ENCODE data around the gene CUL2. TPM values are rescaled to one million over a fixed set of nuclear protein-coding genes. Genes with fewer than 3 reads are reported as not detected.

CUL2 gene
- total and polyA plus RNA-seq, 10 of the 15 experiments (the other 5 are each of a cell fraction or from before 2014, with no cell fraction given): 11.9 to 56.5 (median 33.2) TPM

DNA sequence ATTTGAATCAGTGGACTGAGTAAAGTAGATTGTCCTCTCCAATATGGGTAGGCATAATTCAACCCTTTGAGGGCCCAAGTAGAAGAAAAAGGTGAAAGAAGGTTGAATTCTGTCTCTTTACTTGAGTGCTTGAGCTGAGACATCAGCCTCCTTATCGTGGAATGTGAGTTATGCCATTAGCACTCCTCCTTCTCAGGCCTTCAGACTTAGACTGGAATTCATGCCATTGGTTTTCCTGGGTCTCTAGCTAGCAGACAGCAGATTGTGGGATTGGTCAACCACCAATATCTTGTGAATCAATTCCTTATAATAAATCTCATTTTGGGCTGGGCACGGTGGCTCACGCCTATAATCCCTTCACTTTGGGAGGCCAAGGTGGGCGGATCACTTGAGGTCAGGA, 89.2 kb downstream of the CUL2 start (continued):
- TF ChIP-seq BACH1 (IDR thresholded peaks at IDR 0.05; ENCODE audit: borderline replicate concordance) (no peak), ASH2L (IDR thresholded peaks at IDR 0.05; ENCODE audit: borderline replicate concordance, low read depth) (no peak), BRCA1 (IDR thresholded peaks at IDR 0.05; ENCODE audit: low read depth, low read length) (no peak), EED (IDR thresholded peaks at IDR 0.05; ENCODE audit: low read depth) (no peak), RB1 (IDR thresholded peaks at IDR 0.05; ENCODE audit: borderline replicate concordance) (no peak), NFIC (IDR thresholded peaks at IDR 0.05; ENCODE audit: low read depth, low read length) (no peak), NR2C2 (IDR thresholded peaks at IDR 0.05; ENCODE audit: borderline replicate concordance, control insufficient read depth, insufficient read length, low read depth) (no peak), ETV6 (conservative IDR thresholded peaks at IDR 0.05 in 1 of 2, IDR thresholded peaks at IDR 0.05 in 1 of 2; ENCODE audit: borderline replicate concordance in 1 of 2, low read depth in 1 of 2) (no peak)
- TF ChIP-seq, protein P1, sequence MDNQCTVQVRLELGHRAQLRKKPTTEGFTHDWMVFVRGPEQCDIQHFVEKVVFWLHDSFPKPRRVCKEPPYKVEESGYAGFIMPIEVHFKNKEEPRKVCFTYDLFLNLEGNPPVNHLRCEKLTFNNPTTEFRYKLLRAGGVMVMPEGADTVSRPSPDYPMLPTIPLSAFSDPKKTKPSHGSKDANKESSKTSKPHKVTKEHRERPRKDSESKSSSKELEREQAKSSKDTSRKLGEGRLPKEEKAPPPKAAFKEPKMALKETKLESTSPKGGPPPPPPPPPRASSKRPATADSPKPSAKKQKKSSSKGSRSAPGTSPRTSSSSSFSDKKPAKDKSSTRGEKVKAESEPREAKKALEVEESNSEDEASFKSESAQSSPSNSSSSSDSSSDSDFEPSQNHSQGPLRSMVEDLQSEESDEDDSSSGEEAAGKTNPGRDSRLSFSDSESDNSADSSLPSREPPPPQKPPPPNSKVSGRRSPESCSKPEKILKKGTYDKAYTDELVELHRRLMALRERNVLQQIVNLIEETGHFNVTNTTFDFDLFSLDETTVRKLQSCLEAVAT (IDR thresholded peaks at IDR 0.05): no peak
- TF ChIP-seq, protein P2, sequence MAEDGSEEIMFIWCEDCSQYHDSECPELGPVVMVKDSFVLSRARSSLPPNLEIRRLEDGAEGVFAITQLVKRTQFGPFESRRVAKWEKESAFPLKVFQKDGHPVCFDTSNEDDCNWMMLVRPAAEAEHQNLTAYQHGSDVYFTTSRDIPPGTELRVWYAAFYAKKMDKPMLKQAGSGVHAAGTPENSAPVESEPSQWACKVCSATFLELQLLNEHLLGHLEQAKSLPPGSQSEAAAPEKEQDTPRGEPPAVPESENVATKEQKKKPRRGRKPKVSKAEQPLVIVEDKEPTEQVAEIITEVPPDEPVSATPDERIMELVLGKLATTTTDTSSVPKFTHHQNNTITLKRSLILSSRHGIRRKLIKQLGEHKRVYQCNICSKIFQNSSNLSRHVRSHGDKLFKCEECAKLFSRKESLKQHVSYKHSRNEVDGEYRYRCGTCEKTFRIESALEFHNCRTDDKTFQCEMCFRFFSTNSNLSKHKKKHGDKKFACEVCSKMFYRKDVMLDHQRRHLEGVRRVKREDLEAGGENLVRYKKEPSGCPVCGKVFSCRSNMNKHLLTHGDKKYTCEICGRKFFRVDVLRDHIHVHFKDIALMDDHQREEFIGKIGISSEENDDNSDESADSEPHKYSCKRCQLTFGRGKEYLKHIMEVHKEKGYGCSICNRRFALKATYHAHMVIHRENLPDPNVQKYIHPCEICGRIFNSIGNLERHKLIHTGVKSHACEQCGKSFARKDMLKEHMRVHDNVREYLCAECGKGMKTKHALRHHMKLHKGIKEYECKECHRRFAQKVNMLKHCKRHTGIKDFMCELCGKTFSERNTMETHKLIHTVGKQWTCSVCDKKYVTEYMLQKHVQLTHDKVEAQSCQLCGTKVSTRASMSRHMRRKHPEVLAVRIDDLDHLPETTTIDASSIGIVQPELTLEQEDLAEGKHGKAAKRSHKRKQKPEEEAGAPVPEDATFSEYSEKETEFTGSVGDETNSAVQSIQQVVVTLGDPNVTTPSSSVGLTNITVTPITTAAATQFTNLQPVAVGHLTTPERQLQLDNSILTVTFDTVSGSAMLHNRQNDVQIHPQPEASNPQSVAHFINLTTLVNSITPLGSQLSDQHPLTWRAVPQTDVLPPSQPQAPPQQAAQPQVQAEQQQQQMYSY (CRISPR knock-in tag; IDR thresholded peaks at IDR 0.05): no peak

Data from GM12878 (cell line).